ENCODE data around the gene FAM170B.

Gene FAM170B

DNA sequence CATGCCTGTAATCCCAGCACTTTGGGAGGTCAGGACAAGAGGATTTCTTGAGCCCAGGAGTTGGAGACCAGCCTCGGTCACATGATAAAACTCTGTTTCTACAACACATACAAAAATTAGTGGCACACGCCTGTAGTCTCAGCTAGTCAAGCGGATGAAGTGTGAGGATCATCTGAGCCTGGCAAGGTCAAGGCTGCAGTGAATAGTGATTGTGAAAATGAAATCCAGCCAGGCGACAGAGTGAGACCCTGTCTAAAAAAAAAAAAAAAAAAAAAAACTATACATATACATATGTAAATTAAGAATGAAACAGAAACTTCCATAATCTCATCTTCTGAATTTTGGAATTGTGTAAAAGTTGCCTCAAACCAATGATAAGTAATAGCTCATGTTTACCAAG lies 18.2 kb upstream of the FAM170B start:
- DNase-seq (ENCODE audit: low read depth in 2 of 2), result no peak

DNA sequence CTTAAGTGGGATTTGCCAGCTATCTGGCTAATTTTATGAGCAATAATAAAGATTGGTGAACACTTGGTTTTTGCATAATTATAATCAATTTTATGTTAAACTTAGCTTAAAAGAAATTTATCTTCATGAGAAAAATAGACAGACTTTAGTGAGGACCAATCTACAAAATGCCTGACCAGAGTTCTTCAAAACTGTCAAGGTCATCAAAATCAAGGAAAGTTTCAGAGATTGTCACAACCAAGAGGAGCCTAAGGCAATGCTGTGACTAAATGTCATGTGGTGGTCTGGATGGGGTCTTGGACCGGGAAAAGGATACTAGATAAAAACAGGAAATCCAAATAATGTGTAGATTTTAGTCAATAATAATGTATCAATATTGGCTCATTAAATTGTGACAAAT lies 17.7 kb upstream of the FAM170B start:
- DNase-seq (ENCODE audit: low read depth in 2 of 2), result no peak

DNA sequence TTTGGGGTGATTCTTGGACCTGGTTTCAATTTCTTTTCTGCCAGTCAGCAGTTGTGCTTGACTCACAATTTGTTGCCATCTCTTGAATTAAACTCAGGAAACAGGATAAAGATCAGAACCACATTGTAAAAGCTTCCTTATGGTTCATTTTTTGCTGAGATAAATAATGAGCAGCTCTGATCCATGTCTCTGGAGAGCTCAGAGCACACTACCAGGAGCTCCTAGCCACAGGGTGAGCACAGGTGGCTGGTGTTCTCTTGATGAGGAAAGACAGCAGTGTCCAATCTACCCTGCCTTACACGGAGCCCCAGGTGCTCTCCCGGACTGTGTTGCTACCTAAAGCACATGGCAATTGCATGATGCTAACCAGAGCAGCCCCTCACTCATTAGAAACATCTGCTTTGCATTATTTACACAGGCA lies 17.2 kb upstream of the FAM170B start:
- no peak for DNase-seq (ENCODE audit: low read depth in 2 of 2)

DNA sequence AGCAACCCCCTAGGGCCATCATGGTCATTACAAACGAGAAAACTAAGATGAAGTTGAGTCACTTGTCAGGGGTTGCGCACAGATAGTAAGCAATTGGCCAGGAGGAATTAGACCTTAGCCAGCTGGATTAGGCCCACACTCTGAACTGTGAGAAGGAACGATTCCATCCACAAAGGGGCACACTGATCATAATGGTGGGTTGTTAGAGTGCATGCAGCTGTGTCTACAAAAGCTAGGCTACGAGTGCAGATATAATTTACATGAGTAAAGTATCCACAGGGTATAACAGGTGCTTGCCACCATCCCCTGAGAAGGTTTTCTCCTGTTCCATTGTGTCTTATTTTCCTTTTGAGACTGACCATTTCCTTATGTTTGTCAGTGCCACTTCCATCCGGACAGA lies 16.6 kb upstream of the FAM170B start:
- DNase-seq (ENCODE audit: low read depth in 2 of 2), result no peak

DNA sequence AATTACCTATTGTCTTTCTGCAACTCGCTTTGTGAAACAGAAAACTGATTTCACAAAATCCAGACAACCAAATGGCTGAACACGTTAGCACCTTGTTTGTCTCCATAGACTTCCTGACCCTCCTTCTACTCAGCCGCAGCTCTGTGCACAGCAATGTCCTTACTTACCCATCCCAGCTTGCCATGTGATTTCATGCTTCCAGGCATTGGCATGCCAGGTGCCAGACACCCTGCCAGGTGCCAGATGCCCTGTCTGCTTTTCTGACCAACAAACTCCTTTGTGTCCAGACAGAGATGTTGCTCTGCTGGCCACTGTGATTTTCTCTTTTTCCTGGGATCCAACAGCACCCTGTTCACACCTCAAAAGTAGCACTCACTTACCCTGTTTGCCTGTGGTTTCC lies 16.1 kb upstream of the FAM170B start:
- no peak for DNase-seq (ENCODE audit: low read depth in 2 of 2)

DNA sequence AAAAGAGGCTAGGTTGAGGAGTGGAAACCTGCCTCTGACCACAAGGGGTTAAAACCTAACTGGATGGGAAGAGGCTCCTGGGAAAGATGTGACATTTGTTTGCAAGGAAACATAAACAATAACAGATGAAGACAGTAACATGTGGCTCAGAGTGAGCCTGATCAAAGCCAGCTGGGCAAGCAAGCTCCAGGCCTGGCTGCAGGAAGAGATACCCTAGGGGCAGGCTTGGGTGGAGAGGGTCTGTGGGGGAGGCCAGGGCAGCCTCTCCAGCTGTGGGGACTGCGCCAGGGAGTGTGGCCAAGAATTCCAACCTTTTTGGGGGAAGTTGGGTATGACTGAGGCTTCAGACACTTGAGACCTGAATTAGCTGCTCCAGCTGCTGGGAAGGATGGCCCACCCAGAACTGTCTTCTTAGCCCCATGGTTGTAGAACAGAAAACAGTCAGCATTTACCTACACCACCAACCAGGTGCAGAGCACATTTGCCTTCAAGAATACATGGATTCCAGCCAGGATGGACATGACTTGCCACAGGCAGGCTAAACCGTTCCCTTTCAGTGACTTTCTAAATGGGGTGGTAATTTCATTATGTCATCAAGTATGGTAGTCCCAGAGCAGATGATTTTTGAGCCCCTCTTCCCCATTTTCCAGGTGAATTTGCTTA lies 10.4 kb upstream of the FAM170B start:
- DNase-seq (ENCODE audit: low read depth in 2 of 2), result no peak

DNA sequence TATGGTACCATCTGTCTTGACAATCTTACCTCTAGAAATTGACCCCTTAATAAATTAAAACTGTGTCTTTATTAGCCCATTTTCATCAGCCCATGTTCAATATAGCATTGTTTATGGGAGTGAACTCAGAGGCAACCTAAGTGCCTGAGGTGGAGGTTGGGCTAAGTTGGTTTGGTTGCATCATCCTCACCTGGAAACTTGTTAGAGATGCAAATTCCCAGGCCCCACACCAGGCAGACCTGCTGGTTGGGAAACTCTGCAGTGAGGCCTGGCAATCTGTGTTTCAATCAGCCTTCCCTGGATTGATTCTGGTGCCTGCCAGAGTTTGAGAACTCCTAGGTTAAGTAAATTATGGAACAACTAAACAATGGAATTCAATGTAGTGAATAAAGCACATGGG lies 9.4 kb upstream of the FAM170B start:
- no peak for DNase-seq (ENCODE audit: low read depth in 2 of 2)

DNA sequence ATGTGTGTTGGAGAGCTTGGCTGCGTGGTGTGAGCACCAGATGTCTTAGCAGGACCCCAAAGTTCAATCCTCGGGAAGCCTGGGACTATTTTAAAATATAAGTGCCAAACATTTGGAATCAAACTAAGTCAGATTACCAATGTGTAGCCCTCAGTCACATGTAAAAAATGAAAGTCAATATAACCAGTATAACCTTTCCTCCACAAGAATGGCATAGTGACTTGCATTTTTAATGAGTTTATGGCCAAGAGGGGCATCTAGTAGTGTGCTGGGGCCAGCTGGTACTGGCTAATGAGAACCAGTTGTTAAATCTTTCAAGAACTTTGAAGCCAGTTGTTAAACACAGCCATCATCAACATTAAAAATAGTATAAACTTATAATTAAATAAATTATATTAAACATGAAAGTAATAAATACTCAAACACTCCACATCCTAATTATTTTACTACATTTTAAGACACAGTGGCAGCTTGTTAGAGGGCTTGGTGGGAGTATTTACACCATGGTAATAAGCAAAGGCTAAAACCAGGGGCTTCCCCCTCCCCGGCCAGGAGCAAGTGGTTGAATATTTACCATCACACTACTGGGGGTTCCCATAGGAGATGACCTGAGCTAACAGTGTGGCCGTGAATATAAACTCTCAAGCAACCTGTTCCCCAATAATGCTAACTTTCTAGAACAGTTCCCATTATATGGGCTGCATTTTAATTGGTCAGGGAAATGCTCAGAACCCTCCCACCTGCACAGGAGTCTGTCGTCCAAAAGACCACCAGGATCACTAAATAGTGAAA lies 7.9 kb upstream of the FAM170B start:
- no peak for DNase-seq (ENCODE audit: low read depth in 2 of 2)

DNA sequence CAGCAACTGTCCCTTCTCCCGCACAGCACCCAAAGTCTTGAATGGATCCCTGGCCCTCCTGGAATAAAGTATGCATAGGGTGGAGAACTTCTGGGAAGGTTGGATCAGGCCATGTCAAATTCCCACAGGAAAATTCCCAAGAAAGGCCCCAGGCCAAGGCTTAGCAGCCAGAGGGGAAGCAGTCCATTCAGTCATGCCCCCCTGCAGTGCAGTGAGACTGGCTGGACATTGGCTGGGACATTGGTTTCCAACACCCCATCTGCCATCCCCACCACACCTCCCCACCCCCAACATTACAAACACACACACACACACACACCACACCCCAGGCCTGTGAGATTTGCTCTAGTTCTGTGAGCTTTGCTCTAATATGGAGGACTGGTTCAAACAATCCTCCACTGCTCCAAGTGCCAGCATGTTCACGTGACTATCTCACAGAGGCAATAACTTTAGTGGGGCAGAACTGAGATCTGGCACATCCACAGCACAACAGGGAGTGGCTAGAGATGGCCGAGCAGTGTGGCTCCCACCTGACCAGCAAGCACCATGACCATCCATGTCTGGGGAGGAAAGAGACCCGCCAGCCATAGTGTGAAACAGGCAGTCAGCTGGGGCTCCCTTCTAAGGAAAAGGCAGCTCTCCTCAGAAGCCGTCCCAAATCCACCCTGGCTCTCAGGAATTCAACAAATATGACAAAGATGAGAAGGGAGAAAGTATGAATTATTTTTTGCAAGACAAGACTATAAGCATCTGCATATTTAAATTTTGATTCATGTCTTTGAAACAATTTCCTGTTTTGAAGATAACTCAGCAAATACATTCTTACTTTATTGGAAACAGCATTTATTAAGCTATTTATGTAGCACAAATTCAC lies 6.7 kb upstream of the FAM170B start:
- no peak for DNase-seq (ENCODE audit: low read depth in 2 of 2)

DNA sequence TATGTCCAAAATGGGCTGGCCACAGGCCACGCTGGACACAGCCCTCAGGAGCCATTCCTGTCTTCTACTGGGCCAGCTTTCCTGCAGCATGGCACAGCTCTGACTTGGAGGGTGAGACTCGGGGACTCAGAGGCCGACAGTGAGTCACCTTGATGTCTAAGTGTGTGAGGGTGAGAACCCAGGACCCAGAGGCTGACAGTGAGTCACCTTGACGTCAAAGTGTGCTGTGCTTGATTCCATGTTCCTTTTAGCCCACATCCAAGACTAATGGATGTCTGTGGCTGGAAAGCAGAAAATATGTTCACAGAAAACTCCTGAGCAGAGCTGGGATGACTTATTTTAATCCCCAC lies 6.0 kb upstream of the FAM170B start:
- no peak for DNase-seq (ENCODE audit: low read depth in 2 of 2)

DNA sequence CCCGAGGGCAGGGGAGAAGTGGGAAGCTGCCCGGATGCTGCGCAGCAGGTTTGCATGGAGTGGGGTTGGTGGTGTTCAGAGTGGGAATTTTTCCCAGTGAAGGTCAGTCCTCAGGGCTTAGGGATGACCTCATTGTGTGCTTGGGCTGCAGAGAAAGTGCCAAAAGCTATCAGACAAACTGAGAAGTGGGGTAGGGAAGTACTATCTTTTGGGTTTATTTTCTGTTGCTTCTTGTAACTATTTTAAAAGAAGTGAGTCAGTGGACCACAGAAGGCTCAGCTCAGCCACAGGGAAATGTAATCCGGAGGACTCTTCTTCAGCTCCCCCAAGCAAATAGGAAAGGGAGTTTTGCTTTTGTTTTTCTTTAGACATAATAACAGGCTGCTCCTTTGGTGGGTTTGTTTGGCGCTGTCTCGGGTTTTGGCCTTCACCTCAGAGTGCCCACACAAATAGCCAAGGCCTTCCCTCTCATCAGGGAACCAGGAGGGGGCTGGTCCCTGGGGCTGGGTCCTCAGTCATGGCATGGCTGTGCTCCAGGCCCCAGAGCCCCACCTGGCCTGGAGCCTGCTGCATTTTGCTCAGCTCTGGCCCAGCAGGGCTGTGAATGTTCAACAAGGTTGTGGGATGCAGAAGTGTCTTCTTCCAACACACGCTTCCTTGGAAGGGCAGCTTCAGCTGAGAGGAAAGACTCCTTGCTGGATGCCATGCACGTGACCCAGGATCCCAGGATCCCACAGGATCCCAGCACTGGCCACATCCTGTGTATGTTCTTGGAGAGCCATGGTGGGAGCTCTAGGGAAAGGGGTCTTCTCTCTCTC lies 5.4 kb upstream of the FAM170B start:
- DNase-seq (ENCODE audit: low read depth in 2 of 2), result no peak

DNA sequence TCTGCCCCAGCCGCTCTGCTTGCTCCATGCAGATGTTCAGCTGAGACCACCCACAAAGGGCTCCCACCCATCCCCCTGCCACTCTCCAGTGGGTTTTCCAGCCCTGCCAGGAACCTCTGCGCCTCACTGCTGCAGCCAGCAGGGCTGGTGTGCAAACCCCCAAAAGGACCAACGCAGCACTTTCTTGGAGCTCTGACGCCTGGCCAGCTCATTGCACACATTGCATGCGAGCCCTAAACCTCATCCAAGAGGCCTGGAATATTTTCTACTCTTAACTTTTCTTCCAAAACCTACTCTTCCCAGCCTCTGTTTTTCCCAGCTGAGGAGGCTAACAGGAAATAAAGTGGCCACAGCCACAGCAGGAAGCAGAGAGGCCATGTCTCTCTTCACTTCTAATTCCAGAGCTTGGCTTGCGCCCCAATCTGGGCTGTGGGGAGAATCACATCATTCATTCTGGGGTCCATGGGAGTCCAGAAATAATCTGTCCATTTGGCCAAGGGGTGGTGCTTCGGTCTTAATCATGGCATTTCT lies 4.6 kb upstream of the FAM170B start:
- no peak for DNase-seq (ENCODE audit: low read depth in 2 of 2)

DNA sequence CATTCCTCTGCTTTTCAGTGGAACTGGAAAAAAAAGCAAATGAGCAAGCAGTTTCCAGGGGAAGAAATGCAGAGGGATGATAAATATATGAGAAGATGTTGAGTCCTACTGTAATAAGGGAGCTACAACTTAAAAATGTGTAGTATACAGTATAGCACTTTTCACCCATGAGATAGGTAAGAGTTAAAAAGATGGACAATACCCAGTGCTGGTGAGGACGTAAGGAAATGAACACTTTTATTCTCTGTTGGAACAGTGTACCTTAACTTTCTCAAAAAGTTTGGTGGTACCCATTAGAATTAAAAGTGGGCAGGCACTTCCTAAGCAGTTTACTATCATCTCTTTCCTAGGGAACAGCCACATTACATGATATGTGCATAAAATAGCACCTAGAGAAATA lies 2.7 kb upstream of the FAM170B start:
- DNase-seq (ENCODE audit: low read depth in 2 of 2), result no peak

DNA sequence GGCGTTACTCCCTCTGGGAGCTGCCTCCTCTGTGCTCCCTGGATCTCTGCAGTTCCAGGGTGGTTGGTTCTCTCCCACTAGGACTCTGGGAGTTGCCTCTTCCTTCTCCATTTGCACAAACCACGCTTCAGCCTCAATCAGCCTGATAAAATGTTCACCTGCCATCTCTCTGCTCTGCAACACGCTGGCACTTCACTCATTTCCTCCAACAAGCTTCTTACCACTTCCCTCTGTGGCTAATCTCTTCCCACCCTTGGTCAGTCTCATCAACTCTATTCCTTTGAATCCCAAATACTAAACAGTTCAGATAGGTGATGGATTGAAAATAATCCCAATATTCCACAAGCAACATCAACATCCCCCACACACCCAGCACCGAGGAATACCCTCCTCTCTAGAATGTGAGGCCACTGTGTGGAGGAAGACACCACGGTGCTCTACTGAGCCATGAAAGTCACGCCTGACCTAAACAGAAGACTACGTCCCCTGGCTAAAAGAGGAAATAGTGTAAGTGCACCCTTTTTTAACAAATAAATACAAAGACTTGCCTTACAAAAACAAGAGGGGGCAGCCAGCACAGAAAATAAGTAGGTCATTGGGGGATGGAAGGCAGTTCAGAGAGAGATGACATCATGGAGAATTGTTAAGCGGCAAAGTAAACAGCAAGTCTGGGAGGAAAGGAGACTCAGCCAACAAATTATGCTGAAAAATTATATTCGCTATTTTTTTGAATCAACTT lies 1.9 kb upstream of the FAM170B start:
- no peak for DNase-seq (ENCODE audit: low read depth in 2 of 2)

DNA sequence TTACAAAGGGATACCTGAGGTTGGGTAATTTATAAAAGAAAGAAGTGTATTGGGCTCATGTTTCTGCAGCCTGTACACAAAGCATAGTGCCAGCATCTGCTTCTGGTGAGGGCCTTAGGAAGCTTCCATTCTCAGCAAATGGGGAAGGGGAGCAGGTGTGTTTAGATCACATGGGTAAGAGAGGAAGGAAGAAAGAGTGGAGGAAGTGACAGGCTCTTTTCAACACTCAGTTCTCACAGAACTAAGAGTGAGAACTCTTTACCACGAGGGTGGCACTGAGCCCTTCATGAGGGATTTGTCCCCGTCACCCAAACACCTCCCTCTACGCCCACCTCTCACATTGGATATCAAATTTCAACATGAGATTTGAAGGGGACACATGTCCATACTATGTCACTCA lies 506 bp upstream of the FAM170B start:
- no peak for DNase-seq (ENCODE audit: low read depth in 2 of 2)

DNA sequence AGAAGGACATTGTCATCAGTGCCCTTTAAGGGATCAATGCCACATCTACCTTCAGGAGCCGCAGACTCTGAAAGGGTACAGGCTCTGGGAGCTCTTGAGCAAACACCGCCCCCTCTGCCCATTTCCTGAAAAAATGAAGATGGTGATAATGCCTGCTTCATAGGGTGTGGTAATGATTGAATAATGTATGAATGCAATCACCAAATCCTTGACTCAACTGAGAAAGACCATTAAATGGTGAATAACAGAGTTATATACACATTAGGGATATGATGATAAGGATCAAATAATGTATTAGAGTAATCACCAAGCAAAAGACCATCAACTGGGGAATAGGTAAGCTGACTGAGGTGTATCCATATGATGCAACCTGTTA lies 1.5 kb downstream of the FAM170B start:
- no peak for DNase-seq (ENCODE audit: low read depth in 2 of 2)

DNA sequence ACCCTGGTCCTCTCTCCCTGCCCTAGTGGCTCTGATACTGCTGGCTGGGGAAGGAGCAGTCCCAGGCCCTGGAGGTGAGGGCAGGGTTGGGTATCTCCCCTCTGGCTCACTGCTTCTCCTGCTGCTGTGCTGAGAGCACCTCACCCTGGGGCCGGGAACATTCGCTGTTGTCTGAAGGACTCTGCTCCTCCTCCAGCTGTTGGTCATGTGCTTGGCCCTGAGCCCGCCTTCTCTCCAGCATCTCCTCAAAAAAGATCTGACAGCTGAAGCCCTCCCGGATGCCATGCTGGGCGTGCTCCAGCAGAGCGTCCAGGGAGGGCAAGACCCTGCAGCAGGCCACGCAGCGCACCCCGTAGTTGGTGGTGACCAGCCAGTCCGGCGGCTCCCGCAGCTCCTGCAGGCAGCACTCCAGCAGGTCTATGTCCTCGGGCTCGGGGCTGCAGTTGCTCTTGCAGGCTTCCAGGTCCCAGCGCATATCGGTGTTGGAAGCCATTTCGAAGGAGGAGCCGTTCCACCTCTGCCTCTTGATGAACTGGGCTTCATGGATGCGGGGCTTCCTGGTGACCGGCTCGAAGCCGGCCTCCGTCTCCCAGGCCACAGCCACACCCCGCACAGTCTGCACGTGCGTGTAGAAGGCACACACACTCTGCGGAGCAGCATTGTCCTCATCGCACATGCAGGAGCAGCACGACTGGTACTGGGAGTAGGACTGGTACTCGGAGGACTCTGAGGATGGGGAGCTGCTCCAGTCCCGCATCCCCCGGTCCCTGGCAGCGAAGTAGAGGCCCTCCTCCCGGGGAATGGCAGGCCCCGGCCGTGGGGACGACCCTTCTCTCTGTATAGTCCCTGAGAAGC lies 2.1 kb downstream of the FAM170B start:
- DNase-seq (ENCODE audit: low read depth in 2 of 2), result no peak

DNA sequence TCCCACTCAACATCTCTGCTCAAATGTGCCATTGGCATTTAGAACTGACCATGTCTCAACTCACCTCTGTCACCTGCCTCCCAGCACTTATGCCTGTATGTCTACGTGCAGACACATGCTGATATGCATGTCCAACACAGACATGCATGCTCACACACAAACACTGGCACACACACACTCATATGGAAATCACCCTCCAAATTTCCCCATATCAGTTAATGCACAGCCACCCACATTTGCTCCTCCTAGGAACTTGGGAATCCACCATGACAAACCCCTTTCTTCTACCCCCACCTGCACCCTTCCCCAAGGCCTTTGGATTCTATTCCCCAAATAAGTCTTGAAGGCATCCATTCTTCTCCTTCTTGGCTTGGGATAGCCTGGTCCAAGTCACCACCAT lies 4.4 kb downstream of the FAM170B start:
- no peak for DNase-seq (ENCODE audit: low read depth in 2 of 2)

DNA sequence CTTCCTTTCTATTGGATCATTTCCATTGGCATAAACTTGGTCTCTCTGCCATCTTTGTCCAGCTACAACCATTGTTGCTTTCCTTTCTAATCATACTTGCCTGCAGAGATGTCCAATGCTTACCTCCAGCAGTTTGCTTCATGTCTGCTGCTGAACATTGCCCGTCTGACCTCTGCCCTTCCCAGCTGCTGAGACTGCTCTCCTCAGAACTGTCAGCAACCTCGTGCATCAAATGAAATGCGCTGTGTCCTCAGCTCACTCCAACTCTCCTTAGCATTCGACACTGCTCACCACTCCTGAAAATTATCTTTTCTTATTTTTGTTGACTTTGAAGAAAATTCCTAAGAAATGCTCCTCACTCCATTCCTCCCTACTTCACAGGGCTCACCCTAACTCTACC lies 5.0 kb downstream of the FAM170B start:
- DNase-seq (ENCODE audit: low read depth in 2 of 2), result no peak
